Ovary (tissue), 9 donors: ENCODE data around the gene RNF151. TPM values are rescaled to one million over a fixed set of nuclear protein-coding genes. Genes with fewer than 3 reads are reported as not detected.

Experiments used
- DNase-seq, 5 donors: peaks; one replicate each; pipeline ENCODE4 v3.0.0-alpha.2; 2019 to 2020
- H3K27ac ChIP-seq, 2 donors: fragments of 200-600 bp; one replicate each; pipeline versions ENCODE4 v1.5.1 to v1.8.0; 2019 to 2022
- H3K27me3 ChIP-seq: fragments of 200-600 bp; one replicate; pipeline ENCODE4 v1.8.0; 2022
- H3K36me3 ChIP-seq: fragments of 200-600 bp; sonication (generic); one replicate; pipeline ENCODE4 v1.5.1; 2019
- H3K4me1 ChIP-seq: one replicate; pipeline ENCODE4 v1.8.1; 2013; ENCODE audit warnings: mild to moderate bottlenecking, moderate library complexity; ENCODE audit not compliant: insufficient read depth
- H3K4me3 ChIP-seq: fragments of 200-600 bp; sonication (generic); one replicate; pipeline ENCODE4 v1.5.1; 2017
- H3K9me3 ChIP-seq, 2 donors: fragments of 200-600 bp in 1 of 2; sonication (generic) in 1 of 2; one replicate each; pipeline versions ENCODE4 v1.5.1 to v1.8.1; 2013 to 2019; ENCODE audit warnings: mild to moderate bottlenecking in 1 of 2, moderate library complexity in 1 of 2
- EP300 ChIP-seq: sonication (generic); formaldehyde crosslinking; IDR thresholded peaks from one replicate; pipeline ENCODE4 v1.6.1; 2017; ENCODE audit warnings: antibody characterized with exemption
- POLR2A ChIP-seq: fragments of 450-650 bp; IDR thresholded peaks from one replicate; pipeline ENCODE4 v1.6.1; 2017; ENCODE audit warnings: antibody characterized with exemption, mild to moderate bottlenecking, moderate library complexity
- WGBS, 3 donors: extraction: QIAGEN DNeasy Blood & Tissue Kit in 1 of 3; methylation state at CpG; one replicate each; pipeline versions ENCODE4 v1.1.5 to v1.1.7; 2013 to 2017; 5-methylcytosine and 5-hydroxymethylcytosine counted together
- intact Hi-C, 4 donors: fragments of 100-400 bp; cut with DNase I; formaldehyde crosslinking; loops; one replicate each; pipeline versions ENCODE4 v1.11.0 to v1.15.1; 2022 to 2023
- polyA plus RNA-seq, 2 donors: library from polyadenylated mRNA; stranded (reverse); fragments of 200-250 nt in 1 of 2; fragments of 350-450 nt in 1 of 2; fragmentation: Illumina TruSeq in 1 of 2; extraction: RNeasy Lipid Tissue Mini Kit (QIAGEN cat#74804) in 1 of 2; gene quantifications; one replicate each; pipeline ENCODE4 v1.2.3, GENCODE V29; 2013 to 2014
- total RNA-seq, 7 donors: library from RNA; depleted of rRNA in 2 of 7; stranded (reverse); fragments of >200 nt in 2 of 7; fragmentation: NEBNext Ultra II Directional in 3 of 7; extraction: Animal tissue kit (Norgen Biotek cat#: 25700) in 3 of 7; gene quantifications; one replicate each; pipeline versions ENCODE4 v1.1.0 to v1.2.4, GENCODE V29; 2016 to 2023
- TF ChIP-seq, protein P1 (sequence below), 3 donors: fragments of 450-650 bp in 2 of 3; fragments of 200-600 bp in 1 of 3; IDR thresholded peaks; one replicate each; pipeline versions ENCODE4 v1.5.1 to v1.8.0; 2016 to 2022; ENCODE audit warnings: antibody characterized with exemption in 3 of 3, mild to moderate bottlenecking in 1 of 3
- donor health status: DM: no; HTN: no; CAD: no; lungs with moderate emphysema.
- donor health status: DM: no; HTN: no; CAD: no.
- donor health status: Bipolar disorder and iron deficiency.
- donor health status: DM: yes; HTN: yes; CAD: no.
- donor health status: DM: no; HTN: no; CAD: no.
- donor health status: DM: yes; HTN: yes; CAD: no.

RNF151 gene
- total and polyA plus RNA-seq, 9 donors: 0.32 TPM; not detected in 8

GRCh38 chr16:1989209-1990100 lies 22.8 kb downstream of the RNF151 start, which contains the start of gene SYNGR3:
Gene SYNGR3 (plus strand): TSS chr16:1989970. CDS start chr16:1990103, 133 bp downstream.
- DNase-seq: peak in 1 of 5 donors; percentile 38
- no peak within 1 kb of the TSS for H3K4me3 ChIP-seq
- H3K27me3 ChIP-seq: no peaks in the 10 kb centered on the region
- peaks cover 10% of the 10 kb centered on the region for H3K4me1 ChIP-seq
- no peaks in the 10 kb centered on the region for H3K9me3 ChIP-seq
- TF ChIP-seq EP300 (no peak), POLR2A (no peak)
- TF ChIP-seq, protein P1, sequence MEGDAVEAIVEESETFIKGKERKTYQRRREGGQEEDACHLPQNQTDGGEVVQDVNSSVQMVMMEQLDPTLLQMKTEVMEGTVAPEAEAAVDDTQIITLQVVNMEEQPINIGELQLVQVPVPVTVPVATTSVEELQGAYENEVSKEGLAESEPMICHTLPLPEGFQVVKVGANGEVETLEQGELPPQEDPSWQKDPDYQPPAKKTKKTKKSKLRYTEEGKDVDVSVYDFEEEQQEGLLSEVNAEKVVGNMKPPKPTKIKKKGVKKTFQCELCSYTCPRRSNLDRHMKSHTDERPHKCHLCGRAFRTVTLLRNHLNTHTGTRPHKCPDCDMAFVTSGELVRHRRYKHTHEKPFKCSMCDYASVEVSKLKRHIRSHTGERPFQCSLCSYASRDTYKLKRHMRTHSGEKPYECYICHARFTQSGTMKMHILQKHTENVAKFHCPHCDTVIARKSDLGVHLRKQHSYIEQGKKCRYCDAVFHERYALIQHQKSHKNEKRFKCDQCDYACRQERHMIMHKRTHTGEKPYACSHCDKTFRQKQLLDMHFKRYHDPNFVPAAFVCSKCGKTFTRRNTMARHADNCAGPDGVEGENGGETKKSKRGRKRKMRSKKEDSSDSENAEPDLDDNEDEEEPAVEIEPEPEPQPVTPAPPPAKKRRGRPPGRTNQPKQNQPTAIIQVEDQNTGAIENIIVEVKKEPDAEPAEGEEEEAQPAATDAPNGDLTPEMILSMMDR (IDR thresholded peaks at IDR 0.05): no peak
- no peak within 1 kb of the TSS for H3K27ac ChIP-seq
- no peaks in the 10 kb centered on the region for H3K36me3 ChIP-seq
- intact Hi-C loops: no loop called here
- 3 to 4% (median 4%) methylated on average over 50 to 67 of the region's 67 CpGs for WGBS, 3 donors

DNA sequence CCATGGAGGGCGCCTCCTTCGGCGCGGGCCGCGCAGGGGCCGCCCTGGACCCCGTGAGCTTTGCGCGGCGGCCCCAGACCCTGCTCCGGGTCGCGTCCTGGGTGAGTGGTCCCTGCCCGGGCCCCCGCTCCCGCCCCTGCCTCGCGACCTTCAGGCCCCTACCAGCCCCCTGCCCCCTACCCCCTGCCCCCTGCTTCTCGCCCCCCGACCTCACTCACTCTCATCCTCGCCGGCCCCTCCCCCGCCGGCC lies 23.4 kb downstream of the RNF151 start:
- no peaks in the 10 kb centered on the region for H3K9me3 ChIP-seq
- no peak for DNase-seq
- intact Hi-C loops: no loop called here
- no peak overlapping the region for H3K4me3 ChIP-seq
- H3K27ac ChIP-seq: no peak overlapping the region
- no peaks in the 10 kb centered on the region for H3K27me3 ChIP-seq
- 0 to 2% (median 1%) methylated on average over 6 to 25 of the region's 25 CpGs for WGBS, 3 donors
- H3K4me1 ChIP-seq: peaks cover 7% of the 10 kb centered on the region
- TF ChIP-seq, protein P1 (IDR thresholded peaks at IDR 0.05): no peak
- TF ChIP-seq POLR2A (no peak), EP300 (no peak)
- H3K36me3 ChIP-seq: no peaks in the 10 kb centered on the region

- Histone ChIP-seq H3K4me1 (peaks cover 7% of the 10 kb centered on the region), H3K27me3 (no peaks in the 10 kb centered on the region), H3K4me3 (no peak overlapping the region), H3K36me3 (no peaks in the 10 kb centered on the region), H3K27ac (no peak overlapping the region), H3K9me3 (no peaks in the 10 kb centered on the region)
- intact Hi-C loops: no loop called here
- TF ChIP-seq, protein P1 (IDR thresholded peaks at IDR 0.05): no peak
- WGBS, 3 donors: 2 to 3% (median 2%) methylated on average over 46 to 50 of the region's 50 CpGs
- DNase-seq: peak in 1 of 5 donors; percentile 47
These were observed 23.9 kb downstream of the RNF151 start for GRCh38 chr16:1990351-1991134.

DNA sequence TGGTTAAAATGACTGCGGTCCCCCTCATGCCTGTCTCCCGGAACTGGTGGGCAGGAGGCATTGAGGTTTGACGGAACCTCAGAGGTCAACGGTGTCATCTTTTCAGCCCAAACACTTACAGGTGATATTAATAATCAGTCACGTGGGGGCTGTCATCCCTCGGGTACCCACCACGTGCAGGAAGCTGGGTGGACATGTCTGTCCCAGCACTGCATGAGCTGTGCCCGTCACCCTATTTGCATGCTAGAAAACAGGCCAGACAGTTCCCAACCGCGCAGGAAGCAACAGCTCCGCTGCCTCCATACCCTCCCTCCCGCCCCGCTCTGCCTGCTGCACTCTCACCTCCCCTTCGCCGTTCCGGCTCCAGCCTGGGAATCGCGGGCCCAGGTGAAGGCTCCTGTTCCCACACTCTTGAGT lies 24.5 kb downstream of the RNF151 start:
- TF ChIP-seq EP300: no peak
- TF ChIP-seq, protein P1 (IDR thresholded peaks at IDR 0.05): no peak
- no peak for TF ChIP-seq POLR2A
- 5 to 9% (median 6%) methylated on average over 16 to 18 of the region's 18 CpGs for WGBS, 3 donors
- intact Hi-C loops: no loop called here
- Histone ChIP-seq H3K27me3 (no peaks in the 10 kb centered on the region), H3K27ac (no peak overlapping the region), H3K36me3 (no peaks in the 10 kb centered on the region), H3K9me3 (no peaks in the 10 kb centered on the region), H3K4me3 (no peak overlapping the region), H3K4me1 (peaks cover 7% of the 10 kb centered on the region)
- no peak for DNase-seq
